ENCODE data around the gene FGD2.

Gene FGD2

DNA sequence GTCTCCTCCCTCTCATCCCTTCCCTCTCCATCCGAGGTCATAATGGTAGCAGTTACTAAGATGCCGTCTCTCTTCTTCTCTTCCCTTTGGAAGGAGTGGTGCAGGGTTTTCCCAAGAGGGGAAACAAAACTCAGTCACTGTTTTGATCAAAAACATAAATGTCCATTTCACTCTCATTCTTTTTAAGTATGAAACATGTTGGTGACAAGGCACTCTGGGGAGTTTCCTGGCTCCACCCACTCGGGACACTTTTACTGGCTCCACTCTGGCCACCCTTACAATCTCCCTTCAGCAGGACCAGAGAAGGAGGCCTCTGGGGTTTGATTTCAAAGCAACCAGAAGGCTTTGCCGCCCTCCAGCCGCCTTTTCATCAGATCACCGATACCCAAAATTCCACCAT is 57.0 kb downstream of the FGD2 start:
- DNase-seq: peak; percentile 84

DNA sequence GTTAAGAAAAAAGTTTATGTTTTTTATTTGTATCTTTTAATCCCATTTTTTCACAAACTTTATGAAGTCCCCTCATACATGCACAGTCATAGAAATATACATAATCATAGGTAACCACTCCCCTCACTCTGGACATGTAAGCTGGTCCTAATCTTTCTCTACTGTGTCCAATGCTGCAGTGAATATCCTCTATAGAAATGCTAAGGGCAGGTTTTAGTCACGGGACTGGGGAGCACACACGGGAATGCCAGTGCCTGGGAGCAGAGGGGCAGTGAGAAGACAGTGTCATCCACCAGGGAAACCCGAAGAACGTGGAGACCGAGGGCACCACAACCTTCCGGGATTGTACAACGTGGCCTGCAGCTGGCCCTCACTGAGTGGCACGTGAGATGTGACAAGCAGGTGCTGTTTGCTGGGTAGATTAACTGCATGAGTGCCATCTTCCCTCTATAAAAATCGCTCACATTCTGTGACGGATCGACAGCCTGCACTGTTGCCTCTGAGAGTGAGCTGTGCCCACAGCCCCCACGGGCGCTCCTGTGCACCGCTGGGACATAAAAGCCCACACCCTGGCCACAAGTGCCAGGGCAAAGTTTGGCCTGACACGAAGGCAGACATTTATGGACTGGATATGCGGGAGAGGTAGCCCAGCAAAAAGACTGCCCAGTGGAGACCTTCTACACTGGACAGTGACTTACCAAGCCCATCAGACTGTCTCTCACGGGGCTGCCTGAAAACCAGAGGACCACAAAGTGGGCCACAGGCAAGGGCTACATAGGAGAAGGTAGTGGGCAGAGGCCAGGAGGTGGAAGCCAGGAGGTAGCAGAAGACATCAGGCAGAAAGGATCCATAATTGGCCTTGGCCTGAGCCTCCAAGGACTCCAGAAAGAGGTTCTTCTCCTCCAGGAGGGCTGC is 63.2 kb downstream of the FGD2 start:
- DNase-seq: no peak

DNA sequence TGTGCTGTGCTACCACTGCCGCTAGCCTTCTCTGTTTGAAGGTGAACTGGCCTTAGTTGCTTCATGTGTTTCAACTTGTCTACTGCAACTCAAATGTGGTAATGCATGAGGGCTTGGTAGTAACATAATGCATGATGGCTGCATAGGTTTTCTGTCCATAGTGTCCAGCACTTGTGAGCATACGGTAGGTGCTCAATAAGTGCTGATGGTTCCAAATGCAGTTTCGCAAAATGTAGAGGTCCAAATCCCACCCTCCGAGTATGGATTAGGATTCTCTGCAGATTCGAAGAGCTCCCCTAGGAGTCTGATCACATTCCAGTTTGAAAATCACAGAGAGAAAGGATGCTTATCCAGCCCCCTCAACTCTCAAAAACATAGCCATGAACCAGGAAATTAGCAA is 64.2 kb downstream of the FGD2 start:
- no peak for DNase-seq

DNA sequence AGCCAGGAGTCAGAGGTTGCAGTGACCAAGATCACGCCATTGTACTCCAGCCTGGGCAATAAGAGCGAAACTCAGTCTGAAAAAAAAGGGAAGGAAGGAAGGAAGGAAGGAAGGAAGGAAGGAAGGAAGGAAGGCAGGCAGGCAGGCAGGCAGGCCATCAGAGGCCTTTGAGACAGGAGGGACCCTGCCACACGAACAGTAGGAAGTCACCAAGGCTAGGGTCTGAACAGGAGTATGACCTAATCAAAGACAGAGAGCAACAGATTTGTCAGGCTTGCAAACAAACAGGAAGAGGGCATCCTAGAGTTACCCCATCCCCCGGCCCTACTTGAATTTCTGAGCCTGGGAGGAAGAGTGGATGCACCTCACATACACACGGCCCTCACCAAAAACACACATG is 67.1 kb downstream of the FGD2 start:
- DNase-seq: peak; percentile 24

DNA sequence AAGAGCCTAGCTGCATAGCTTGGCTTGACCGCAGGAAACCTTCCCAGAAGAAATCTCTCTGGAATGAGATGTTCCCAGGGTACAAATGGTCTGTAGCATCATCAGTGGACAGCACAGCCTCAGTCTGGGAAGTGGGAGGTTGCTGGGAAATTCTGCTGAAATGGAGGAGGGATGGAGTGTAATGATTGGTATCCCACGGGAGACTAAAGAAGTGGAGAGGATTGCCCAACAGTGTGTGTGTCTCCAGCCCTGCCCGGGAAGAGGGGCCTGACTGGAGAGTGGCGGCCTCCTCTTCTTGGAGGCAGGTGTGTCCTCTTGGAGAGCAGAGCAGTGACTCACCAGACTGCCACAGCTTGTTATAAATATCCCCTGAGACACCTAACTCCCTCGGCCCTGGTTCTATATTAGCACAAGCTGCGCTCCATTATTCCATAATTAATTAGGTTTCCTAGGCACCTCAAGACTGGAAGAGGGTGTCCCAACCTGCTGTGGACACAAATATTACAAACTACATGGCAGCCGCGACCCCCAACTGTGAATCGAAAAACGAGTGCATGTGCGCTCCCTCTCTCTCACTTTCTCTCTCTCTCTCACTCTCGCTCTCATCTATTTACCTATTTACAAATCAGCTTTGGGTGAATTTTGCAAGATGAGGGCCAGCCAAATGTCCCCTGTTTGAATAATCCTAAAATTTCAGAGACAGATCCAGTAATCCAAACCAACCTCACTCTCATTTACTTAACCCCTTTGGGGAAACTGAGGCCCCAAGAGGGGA is 68.8 kb downstream of the FGD2 start:
- no peak for DNase-seq

DNA sequence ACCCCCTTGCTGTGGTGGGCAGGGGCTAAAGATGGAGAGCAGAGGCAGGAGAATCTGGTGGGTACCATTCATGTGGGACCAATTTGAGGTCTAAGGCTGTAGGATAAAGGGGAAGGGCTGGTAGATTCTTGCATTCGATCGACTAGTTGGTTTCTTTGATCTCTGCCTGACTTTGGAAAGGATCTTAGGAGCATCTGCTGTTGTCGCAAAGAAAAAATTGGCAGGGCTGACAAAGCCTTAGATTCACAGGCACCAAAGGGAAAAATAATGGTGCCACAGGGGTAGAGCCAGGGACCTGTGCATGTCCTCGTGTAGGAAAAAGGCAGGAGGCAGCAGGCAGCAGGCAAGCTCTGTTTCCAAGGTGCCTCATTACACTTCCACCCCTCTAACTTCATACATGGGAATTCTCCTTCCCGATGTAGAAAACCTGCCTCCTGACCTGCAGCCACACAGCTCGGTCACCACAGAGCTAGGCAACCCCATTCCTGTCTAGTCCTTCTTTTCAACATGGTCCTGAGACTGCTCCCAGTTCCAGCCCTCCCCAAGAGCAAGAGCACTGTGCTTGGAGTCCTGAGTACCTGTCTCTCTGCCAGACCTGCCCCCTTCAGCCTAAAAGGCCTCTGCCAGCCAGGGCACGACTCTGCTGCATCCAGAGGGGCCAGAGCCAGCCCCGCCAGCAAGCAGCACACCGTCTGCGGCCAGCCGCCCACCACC is 71.9 kb downstream of the FGD2 start:
- no peak for DNase-seq

DNA sequence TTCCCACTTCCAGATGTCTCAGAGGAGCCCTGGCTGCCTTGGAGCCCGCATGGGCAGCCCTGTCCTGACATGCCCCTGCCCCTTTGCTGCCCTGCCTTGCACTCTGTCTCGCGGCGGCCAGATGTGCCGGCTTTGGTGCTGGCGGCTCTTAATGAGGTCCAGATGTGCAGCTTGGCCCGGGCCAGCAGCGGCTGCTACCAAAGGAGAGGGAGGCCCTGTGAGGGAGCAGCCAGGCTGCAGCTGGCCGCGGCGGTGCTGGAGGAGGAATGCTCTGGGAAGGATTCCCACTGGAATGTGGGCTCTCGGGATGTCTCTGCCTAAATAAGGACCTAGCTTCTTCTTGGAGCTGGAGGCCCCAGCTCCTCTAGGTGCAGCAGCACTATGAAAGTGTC is 72.4 kb downstream of the FGD2 start:
- no peak for DNase-seq
